T-helper 2 cell treated with Interferon-gamma antibody and Interleukin-4, amounts not matched to agents 100 ng/mL and 5 ng/mL, for 36 hours (primary cell): ENCODE measurements around the gene PGGHG. TPM values are rescaled to one million over a fixed set of nuclear protein-coding genes. Genes with fewer than 3 reads are reported as not detected.
"Not testable (repeated sequence)": the region's sequence is repeated elsewhere in the genome, so short reads cannot be mapped to it uniquely, and the experiment has no call there.

ENCODE experiments used
- intact Hi-C: fragments of 100-400 bp; cut with micrococcal nuclease; formaldehyde crosslinking; loops from one replicate; pipeline ENCODE4 v1.15.1; 2023
- total RNA-seq: library from RNA; stranded (reverse); gene quantifications from 2 replicates; pipeline ENCODE4 v1.2.3, GENCODE V29; 2022

PGGHG gene
- total RNA-seq, 1 donor from 2014 or later: 105 TPM

DNA sequence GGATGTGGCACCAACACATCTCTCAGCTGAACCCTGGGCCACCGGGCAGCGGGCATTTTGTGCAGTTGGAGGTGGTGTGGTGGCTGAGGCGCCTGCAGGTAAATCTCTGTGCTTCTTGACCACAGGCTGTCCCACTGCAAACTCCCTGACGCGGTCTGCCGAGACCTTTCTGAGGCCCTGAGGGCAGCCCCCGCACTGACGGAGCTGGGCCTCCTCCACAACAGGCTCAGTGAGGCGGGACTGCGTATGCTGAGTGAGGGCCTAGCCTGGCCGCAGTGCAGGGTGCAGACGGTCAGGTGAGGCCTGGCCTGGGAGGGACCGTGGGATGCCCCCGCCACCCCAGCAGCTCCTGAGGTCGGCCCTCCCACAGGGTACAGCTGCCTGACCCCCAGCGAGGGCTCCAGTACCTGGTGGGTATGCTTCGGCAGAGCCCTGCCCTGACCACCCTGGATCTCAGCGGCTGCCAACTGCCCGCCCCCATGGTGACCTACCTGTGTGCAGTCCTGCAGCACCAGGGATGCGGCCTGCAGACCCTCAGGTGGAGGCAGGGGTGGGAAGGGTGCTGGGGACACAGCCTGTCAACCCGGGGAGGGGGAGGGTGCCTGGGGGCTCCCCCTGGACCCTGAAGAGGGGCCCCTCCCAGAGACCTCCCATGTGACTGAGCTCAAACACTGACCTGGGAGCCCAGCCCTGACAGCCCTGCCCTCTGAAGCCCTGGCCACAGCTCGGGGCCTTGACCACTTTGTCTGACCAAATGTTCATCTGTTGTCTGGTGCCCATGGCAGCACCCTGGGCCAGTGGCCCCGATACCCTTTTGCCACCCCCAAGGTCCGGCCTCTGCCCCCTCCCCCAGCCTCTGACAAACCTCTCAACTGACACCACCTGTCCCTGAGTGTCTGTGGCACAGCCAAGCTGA is 4.6 kb upstream of the PGGHG start:
- intact Hi-C loops: no loop called here

DNA sequence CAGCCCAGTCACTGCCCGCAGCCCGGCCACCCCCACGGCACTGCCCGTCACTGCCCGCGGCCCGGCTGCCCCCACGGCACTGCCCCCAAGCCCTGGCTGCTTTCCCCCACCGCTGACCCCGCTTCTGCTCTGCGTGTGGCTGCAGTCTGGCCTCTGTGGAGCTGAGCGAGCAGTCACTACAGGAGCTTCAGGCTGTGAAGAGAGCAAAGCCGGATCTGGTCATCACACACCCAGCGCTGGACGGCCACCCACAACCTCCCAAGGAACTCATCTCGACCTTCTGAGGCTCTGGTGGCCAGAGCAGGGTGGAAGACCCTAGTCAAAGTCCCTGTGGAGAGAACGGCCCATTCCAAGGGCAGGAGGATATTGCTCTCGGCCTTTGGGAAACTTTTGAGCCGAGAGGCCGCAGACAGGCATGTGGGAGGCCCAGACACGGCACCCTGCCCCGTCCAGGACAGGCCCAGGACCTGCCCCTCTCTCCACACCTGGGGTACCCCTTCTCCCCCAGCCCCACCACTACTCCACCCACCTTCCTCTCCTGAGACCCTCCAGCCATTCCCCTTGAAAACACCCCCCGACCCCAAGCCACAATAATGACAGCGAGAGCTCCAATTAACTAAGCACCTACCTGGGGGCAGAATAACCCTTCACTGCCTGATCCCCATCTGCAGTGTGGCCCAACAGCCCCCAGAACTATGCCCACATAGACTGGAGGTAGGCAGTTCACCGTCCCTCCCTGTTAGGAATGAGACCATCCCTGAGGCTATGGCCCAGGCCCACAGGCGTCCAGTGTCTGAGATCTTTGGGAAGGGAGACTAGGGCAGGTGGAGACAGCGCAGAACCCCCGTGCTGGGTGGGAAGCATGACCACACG is 3.7 kb upstream of the PGGHG start:
- intact Hi-C loops: no loop called here

DNA sequence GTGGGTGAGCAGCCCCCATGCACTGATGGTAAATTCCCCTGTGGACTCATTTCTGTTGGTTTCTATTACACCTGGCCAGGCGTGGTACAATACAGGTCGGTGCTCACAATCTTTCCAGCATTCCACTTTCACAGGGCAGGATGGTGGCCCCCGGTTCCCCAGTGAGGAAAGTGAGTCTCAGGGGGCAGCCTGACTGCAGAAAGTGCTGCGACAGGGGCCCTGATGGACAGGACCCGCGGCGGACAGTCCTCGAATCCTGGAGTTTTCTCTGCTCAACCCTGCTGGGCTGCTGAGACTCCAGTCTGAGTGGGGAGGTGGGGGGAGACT is 3.1 kb upstream of the PGGHG start:
- intact Hi-C loops: no loop called here

DNA sequence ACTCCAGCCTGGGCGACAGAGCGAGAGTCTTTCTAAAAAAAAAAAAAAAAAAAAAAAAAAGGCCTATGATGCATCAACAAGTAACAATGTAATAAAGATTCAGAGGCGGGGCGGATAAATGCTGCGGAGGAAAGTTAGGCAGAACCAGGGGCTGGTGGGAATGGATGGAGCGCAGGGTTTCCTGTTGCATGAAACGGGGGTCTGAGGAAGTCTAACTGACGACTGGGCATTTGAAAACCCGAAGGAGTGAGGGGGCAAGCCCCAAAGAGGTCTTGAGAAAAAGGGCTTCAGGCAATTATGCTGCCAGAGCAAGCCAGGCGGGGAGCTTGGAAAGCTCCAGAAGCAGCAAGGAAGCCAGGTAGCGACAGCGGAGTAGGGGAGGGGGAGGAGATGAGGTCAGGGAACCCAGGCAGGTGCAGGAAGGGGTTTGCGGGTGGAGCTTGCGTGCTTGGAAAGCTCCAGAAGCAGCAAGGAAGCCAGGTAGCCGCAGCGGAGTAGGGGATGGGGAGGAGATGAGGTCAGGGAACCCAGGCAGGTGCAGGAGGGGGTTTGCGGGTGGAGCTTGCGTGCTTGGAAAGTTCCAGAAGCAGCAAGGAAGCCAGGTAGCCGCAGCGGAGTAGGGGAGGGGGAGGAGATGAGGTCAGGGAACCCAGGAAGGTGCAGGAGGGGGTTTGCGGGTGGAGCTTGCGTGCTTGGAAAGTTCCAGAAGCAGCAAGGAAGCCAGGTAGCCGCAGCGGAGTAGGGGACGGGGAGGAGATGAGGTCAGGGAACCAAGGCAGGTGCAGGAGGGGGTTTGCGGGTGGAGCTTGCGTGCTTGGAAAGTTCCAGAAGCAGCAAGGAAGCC is 1.7 kb upstream of the PGGHG start:
- intact Hi-C loops: not testable (repeated sequence)

DNA sequence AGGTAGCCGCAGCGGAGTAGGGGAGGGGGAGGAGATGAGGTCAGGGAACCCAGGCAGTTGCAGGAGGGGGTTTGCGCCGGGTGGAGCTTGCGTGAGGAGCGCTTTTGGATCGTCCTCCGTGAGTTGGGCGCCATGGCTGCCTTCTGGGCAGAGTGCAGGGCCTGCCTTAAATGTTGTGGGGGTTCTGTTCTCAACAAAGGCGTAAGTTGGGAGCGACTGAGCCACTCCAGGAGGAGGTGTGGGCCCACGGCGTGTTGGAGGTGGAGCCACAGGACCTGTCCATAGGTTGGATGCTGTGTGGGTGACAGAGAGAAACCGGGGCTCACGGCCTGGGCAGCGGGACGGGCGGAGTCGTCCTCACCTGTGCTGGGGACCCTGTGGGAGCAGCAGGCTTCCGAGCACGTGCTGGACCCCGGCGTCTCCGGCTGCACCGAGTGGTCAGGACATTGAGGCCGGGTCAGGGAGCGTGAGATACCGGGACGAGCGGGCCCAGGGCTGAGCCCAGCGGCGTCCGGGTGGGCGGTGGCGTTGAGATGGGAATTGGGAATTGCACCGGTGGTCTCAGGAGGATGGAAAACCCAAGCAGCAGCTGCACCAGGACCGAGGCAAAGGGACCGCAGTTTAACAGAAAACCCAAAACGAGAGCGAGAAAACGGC is 977 bp upstream of the PGGHG start:
- intact Hi-C loops: no loop called here

DNA sequence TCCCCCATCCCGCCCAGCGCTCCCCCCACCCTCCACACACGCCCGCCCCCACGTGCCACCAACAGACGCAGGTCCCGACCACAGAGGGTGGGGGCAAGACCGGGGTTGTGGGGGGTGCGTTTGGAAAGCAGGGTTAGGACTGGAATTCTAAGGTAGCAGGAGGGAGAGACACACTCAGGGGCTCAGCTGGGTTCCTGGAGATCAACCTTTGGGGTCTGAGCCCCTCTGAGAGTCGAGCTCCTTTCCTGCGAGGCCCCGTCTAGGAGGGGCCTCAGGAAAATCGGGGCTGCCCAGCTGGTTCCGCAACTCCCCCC is 429 bp downstream of the PGGHG start:
- intact Hi-C loops: no loop called here

DNA sequence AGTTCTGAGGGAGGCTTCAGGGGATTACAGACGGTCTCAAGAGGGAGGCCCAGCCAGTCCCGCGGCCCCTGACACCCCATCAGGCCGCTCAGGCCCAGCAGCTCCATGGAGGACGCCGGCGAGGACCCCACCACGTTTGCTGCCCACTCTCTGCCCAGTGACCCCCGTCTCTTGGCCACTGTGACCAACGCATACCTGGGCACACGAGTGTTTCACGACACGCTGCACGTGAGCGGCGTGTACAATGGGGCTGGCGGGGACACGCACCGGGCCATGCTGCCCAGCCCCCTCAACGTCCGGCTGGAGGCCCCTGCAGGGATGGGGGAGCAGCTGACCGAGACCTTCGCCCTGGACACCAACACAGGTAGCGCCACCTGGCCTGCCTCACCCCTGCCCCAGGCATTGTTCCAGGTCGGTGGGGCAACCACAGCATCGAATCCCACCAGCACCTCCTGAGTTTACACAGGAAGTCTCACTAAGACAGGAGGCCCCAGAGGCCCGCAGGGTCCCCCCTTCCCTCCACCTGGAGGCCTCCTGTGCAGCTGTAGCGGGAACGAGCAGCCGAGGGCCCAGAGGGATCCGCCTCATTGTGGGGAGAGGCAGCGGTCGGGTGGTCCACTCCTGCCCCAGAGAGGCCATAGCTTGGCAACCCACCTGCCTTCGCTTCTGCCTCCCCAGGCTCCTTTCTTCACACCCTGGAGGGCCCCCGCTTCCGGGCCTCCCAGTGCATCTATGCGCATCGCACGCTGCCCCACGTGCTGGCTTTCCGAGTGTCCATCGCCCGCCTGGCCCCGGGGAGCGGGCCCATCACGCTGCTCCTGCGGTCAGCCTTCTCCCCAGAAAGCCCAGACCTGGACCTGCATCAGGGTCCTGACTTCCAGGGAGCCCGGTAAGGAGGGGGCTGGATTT is 1.0 kb downstream of the PGGHG start:
- intact Hi-C loops: no loop called here

DNA sequence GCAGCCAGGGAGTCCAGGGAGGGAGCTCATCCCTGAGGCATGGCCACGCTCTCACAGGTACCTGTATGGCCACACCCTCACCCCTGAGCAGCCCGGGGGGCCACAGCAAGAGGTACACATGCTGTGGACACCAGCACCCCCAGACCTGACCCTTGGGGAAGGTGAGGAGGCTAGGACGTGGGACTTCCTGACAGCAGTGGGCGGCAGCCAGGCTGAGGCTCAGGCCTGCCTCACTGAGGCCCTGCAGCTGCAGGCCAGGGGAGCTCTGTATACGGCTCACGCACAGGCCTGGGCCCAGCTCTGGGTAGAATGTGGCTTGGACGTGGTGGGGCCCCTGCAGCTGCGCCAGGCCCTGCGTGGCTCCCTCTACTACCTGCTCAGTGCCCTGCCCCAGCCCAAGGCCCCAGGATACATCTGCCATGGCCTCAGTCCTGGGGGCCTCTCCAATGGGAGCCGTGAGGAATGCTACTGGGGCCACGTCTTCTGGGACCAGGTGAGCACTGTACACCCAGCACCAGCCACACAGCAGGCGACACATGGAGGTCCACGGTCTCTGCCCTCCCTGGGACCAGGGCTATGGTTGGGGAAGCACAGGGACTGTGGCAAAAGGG is 1.8 kb downstream of the PGGHG start:
- intact Hi-C loops: no loop called here

DNA sequence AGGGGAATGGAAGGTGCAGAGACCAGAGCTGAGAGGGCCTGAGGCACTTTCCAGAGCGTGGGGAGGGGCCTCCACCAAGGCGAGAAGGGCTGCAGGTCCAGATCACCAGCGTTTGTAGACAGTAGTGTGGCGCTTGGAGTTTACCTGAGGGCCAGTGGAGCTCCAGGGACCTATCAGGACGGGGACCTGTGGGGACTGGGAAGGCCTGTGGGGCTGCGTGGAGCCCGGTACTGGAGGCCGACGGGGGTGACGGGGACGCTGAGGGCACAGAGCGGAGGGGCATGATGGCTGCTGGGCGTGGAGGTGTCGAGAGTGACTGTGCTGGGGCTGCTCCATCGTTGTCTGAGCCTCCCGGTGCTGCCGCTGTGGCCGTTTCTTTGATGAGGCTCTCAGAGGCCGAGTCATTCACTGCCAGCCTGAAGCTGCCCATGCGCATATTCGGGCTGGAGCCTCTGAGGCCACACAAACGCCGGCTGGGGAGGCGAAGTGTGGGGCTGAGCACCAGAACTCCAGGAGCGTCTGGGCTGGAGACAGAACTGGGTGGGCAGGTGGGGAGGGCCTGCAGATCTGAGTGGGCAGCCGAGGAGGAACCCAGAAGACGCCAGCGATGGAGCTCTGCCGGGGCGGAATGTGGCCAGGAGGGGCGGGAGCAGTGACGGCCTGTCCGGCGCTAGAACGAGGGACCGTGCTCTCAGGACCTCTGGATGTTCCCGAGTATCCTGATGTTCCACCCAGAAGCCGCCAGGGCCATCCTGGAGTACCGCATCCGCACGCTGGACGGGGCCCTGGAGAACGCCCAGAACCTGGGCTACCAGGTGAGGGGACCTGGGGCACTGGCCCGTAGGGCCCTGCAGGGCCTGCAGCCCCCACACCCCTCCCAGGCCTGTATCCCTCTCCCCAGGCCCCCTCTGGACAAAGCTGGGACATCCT is 2.6 kb downstream of the PGGHG start:
- intact Hi-C loops: no loop called here

DNA sequence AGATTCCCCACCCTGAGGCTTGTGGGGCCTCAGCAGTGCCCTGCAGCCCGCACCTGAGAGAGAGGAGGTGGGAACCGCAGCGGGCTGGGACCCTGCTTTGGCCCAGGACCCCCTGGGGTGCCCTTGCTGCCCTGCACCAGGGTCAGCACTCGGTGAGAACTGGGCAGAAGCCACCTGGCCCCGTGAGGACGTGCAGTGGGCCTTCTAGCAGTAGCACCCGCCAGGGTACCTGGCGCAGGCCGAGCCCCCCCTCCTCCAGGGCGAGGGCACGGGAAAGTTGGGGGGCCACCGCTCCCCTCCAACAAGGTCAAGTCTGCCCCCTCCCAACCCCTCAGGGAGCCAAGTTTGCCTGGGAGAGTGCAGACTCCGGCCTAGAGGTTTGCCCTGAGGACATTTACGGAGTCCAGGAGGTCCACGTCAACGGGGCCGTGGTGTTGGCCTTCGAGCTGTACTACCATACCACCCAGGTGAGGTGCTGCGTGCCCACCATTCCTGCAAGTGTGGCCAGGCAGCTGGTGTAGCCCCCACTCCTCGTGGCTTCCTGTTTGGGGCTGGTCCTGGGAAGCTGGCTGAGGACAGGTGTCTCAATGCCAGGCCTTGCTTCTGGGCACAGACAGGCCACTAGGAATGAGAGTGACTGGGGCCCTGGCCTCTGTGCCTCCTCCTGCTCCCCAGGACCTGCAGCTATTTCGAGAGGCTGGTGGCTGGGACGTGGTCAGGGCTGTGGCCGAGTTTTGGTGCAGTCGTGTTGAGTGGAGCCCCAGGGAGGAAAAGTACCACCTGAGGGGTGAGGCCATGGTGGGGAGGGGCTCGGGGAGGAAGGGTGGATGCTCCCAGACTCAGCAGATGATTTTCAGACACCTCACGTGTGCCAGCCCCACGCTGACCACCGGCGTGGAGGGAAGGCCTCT is 3.5 kb downstream of the PGGHG start:
- intact Hi-C loops: no loop called here

DNA sequence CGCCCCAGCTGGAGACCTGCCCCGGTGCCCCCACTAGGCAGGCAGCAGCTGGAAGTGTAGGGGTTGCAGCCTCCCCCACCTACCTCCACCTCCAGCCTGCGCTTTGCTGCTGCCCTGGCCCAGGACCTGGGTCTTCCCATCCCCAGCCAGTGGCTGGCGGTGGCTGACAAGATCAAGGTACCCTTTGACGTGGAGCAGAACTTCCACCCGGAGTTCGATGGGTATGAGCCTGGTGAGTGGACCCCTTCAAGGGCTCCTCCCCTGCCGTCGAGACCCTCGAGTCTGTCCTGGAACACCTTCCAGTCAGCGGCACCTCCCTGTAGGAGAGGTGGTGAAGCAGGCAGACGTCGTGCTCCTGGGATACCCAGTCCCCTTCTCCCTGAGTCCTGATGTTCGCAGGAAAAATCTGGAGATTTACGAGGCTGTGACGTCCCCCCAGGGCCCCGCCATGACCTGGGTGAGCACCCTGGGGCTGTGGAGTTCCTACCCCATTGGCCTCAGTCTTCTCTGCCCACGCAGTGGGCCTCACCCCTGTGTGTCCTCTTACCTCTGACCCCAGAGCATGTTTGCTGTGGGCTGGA is 4.4 kb downstream of the PGGHG start:
- intact Hi-C loops: no loop called here

DNA sequence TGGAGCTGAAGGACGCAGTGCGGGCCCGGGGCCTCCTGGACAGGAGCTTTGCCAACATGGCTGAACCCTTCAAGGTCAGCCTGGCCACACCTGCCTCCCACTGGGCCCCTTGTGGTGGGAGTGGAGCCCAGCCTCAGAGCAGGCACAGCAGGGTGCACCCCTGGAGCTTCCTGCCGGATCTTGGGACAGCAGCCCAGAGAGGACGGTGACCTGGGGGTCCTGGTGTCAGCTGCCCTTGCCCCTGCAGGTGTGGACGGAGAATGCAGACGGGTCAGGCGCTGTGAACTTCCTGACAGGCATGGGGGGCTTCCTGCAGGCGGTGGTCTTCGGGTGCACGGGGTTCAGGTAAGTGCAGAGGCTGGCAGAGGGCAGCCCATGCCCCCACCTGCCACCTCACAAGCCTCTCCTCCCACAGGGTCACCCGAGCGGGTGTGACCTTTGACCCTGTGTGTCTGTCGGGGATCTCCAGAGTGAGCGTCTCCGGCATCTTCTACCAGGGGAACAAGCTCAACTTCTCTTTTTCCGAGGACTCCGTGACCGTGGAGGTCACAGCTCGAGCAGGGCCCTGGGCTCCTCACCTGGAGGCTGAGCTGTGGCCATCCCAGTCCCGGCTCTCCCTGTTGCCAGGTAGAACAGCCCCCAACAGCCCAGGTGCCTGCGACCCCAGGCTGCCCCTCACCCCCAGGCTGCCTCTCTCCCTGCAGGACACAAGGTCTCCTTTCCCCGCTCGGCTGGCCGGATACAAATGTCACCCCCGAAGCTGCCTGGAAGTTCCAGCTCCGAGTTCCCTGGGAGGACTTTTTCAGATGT is 5.1 kb downstream of the PGGHG start:
- intact Hi-C loops: no loop called here

DNA sequence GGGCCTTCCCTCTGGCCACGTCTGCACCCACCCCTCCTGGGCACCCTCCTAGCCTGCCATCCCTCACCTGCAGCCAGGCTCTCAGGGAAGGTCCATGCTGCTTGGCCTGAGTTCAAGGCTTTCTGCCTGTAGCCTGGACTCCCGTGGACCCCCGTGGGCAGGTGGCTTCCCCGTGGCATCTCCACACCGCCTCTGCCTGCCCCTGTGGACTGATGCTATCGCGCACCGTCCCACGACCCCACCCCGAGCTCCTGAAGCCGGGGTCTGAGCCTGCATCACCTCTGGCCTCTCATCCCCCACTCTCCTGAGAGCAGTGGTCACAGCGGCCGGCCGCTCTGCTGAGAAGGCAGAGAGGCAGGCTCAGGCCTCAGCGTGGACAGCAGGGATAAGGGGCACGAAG is 5.9 kb downstream of the PGGHG start:
- intact Hi-C loops: no loop called here

DNA sequence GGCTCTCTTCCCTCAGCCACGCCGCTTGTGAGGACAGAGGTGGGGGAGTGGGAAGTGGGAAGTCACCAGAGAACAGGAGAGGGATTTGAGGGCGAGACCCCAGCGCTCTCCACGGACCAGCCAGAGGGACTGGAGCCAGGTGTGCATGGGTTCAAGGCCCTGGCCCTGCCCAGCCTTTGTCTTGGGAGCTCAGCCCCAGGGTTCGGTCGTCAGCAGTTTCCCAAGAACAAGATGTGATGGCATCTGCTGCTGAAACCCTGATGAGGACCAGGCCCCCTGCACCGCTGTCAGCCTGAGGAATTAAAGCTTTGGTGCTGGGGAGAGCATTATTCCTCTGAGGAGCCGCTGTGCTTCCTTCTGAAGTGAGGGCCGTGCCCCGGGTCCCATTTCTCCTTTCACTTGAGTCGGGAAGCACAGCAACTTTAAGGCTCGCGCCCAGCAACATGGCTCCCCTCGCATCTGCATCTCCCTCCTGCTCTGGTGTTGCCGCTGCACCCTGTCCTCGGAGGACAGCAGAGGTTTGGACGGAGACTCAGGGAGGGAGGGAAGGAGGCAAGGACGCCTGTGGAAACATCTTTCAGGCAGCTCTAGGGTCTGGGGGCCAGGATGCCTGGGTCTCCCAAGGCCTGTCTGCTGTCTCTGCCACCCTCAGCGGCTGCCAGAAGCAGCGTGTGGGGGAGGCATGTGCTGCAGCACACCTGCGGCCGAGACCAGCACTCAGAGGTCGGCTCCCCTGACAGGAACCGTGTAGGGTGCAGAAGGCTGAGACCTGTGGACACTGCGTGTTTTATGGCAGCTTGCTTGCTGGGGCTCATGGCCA is 6.6 kb downstream of the PGGHG start:
- intact Hi-C loops: no loop called here
